Stimulated activated CD8-positive, alpha-beta memory T cell treated with anti-CD3 and anti-CD28 coated beads, Interleukin-12 subunit alpha, Interleukin-12 subunit beta, amount 100 ng/mL, for 1 hour (primary cell): ENCODE data around the gene TRIM14.
A peak's percentile ranks its signal among the peaks of the same experiment; 100 is the strongest.
"Not testable (repeated sequence)": the region's sequence is repeated elsewhere in the genome, so short reads cannot be mapped to it uniquely, and the experiment has no call there.

Experiments
- DNase-seq: peaks from one replicate; pipeline ENCODE4 v3.0.0-alpha.2; 2020; ENCODE audit warnings: low read depth

TRIM14 gene

DNA sequence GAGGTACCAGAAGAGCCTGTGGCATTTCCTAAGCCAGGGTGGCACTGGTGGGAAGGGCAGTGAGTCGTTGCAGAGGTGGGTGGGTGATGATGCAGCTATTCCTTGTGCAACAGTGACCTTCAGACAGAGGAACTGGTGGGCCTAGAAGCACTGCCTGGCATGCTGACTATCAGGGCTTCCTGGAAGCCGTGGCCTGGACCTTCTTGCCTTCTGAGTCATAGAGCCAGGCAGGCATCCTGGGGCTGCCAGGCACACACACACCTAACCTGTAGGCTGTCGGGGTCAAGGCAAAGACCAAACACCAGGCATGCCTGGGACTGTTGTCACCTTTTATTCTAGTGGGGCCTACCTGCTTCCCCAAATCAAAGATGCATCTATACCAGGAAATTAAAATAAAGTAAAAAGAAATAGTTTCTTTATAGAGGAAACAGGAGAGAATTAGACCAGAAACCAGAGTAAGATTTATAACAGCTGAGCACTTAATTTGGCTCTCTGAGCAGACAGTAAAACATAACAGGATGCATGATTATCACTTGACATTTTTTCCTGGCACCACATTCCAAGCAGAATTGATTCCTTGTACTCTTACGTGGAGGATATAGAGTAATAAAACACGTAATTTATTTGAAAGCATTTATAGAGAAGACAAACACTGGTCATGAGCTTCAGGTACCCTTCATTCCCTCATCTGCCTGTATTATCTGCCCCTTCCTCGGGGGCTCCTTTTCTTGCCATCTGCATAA, 37.4 kb downstream of the TRIM14 start:
- DNase-seq = no peak

DNA sequence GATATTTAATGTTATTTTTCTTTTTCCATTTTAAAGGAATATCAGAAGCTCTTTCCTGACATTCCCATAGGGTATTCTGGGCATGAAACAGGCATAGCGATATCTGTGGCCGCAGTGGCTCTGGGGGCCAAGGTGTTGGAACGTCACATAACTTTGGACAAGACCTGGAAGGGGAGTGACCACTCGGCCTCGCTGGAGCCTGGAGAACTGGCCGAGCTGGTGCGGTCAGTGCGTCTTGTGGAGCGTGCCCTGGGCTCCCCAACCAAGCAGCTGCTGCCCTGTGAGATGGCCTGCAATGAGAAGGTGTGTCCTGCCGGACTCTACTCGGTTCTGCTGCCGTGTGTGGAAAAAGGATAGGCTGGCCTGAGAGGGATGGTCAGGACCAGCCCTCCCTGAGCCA, 38.2 kb downstream of the TRIM14 start:
- no peak for DNase-seq

DNA sequence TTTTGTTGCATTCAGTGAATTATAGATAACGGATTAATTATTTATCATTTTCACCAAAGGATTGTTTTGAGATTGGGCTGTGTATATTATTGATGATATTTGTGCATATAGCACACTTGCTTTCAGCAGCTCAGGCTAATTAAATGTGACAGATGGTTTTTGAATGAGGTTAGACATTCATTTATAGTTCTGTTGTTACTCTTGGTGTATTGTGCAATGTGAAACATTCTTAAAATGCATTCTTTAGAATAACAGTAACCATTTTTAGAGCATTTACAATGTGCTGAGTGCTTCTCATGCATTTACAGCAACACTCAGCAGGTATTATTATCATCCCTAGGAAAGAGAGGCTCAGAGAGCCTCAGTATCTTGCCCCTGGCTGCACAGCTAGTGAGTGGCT, 38.7 kb downstream of the TRIM14 start:
- DNase-seq = no peak

DNA sequence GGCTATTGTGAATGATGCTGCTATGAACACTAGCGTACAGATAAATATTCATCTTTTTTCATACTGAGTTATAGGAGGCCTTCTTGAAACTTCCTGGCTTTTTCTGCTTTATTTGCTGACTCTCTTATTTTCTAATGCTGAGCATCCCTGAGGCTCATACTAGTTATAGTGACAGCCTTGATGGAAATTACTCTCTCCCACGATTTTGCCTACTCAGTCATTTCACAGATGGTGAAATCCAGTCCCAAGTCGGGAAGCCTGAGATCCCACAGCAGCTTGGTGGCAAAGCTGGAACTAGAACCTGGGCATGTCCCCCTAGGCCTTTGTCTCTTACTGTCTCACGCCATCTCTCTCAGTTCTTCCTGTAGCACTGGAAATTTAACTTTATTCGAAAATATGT, 40.1 kb downstream of the TRIM14 start:
- DNase-seq = no peak

DNA sequence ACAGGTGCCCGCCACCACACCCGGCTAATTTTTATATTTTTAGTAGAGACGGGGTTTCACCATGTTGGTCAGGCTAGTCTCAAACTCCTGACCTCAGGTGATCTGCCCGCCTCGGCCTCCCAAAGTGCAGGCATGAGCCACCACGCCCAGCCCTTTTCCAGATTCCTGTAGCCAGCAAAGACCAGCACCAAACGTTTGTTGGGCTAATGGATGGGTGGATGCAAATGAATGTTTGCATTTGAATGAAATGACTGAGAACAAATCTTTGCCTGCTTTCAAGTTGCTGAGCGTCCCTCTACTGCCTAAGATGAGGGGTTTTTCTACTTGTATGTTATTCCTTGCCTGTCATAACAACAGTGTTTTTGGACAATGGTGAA, 42.5 kb downstream of the TRIM14 start:
- DNase-seq = not testable (repeated sequence)

DNA sequence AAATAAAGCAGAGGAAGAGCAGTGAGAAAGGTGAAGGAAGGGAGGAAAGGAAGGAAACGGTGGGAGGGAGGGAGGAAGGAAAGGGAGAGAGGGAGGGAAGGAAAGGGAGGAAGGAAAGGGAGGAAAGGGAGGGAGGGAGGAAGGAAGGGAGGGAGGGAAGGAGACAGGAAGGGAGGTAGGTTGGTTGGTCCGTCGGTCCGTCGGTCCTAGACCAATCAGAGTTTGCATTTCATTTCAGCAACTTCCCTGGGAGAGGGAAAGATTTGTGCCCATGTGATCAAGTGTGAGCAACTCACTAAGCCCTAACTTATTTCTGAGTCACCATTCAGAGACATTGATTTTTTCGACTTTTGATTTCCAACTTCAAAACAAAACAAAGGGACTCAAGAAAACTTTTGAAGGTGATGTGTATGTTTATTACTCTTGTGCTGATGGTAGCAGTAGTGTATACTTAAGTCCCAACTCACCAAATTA, 43.7 kb downstream of the TRIM14 start:
- DNase-seq = no peak

DNA sequence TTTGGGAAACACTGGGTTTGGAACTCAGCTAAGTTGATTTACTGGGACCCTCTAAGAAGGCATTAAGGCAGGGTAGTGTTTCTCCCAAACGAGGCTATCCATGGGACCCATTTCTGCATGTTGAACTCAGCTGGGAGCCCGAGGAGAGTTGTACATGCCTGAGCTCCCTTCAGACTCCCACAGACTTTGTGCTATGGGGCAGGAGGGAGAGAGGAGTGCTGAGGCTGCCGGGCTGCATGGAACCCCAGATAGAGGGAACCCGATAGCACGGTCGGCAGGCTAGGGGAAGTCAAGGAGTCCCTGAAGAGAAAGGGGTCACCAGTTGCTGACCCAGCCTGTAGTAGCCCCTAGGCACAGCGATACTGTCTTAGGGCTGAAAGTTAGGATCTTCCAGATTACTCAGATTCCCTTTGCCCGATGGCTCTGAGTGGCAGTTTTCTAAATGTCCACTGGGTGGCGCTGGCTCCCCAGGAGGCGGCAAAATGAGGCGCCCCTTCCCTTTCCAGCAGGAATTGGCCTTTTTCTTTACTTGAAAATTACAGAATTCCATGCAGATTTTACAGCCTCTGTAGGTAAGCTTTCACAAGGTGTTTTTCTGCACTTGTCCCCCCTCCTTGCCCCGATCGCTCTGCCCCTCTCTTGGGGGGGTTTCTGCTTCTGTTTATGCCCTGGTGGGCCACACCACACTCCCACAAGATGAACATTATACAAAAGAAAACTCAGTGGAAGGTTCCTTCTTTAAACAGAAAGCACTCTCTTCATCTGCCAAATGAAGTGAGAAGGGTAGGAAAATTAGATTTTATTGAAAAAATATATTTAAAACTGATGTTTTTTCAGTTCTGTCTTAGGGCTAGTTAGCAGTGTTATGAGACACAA, 44.7 kb downstream of the TRIM14 start:
- peak; percentile 46 for DNase-seq

DNA sequence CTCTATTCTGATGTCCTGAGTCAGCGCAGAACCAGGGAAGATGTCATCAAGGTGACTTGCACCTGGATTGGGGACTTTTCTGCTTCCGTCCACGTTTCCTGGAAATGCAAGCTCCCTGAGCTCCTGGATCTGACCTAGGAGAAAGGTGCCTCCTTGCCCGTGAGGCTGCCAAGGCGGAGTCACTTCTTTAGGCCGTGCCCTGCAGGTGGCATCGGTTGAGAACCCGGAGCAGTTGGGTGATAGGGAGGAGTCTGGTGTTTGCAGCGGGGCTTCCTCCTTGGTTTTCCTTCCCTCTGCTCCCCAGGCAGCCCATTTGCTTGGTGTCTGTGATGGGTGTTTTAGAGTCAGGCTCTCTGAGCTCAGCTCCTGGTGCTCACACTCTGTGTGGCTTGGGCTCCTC, 47.3 kb downstream of the TRIM14 start:
- no peak for DNase-seq

DNA sequence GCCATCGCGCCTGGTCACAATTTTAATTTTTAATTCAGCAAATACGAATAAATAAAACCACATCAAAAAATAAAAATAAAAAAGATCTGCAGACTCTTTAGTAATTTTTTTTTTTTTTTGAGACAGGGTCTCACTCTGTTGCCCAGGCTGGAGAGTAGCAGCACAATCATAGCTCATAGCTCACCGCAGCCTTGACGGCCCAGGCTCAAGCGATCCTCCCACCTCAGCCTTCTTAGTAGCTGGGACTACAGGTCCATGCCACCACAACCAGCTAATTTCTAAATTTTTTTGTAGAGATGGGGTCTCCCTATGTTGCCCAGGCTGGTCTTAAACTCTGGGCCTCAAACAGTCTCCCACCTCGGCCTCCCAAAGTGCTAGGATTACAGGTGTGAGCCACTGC, 48.3 kb downstream of the TRIM14 start:
- no peak for DNase-seq

DNA sequence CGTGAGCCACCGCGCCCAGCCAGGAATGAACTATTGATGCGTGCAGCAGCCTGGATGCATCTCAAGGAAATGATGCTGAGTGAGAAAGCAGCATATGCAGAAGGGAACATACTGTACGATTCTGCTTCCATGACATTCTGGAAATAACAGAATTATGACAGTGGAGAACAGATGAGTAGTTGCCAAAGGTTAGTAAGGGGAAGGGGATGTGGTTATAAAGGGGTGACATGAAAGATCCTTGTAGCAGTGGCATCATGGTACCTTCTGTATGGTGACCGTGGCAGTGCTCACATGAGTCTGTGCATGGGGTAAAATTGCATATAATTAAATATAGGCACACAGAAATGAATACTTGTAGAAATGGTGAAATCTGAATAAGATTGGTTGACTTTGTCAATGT, 49.5 kb downstream of the TRIM14 start:
- no peak for DNase-seq

DNA sequence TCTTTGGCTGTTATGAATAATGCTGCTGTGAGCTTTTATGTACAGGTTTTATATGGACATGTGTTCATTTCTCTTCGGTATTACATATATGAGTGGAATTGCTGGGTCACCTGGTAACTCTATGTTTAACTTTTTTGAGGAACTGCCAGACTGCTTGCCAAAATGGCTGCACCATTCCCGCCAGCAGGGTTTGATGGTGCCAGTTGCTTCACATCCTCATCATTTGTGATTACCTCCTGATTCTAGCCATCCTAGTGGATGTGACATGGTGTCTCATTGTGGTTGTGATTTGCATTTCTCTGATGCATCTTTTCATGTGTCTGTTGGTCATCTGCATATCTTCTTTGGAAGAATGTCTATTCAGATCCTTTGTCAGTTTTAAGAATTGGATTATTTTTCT, 51.8 kb downstream of the TRIM14 start:
- DNase-seq = no peak

DNA sequence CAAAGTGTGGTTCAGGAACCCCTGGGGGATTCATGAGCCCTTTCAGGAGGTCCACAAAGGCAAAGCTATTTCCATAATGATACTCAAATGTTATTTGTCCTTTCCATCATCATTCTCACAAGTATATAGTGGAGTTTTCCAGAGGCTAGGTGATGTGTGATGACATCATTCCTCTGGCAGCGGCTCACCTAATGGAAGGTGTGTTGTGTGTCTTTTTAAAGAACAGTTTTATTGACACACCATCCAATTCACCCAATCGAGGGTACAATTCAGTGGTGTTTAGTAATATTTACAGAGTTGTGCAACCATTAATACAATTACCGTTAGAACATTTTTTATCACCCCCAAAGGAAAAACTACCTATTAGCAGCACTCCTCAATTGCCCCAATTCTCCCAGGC, 52.8 kb downstream of the TRIM14 start:
- no peak for DNase-seq

DNA sequence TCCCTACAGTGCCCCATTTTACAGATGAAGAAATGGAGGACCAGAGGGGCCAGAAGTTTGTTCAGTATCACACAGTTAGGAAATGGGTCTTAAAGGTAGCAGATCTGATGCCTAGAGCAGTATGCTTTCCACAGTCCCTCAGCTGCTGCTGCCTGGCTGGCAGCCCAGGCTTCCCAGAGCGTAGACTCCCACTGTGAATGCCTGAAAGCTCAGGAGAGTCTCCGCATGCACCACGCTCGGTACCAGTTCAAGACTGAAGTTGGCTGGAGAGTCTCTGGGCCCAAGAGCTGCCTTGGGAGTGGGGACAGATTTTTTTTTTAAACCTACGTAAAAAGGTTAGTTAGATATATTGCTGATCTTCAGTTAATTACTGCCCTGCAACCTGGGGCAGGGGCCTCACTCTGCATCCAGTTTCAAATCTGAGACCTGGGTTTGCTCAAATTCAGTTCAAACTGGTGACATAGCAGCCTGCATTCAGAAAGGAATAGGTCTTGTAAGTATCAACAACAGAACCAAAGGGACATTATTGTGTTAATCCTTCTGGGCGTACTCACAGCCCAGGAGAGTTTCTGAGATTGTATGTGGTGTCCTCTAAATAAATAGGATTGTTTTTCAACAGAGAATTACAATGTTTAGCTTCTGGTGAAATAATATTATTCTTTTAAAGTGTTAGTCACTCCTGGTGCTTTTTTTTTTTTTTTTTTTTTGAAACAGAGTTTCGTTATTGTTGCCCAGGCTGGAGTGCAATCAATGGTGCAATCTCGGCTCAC, 54.2 kb downstream of the TRIM14 start:
- DNase-seq = no peak

DNA sequence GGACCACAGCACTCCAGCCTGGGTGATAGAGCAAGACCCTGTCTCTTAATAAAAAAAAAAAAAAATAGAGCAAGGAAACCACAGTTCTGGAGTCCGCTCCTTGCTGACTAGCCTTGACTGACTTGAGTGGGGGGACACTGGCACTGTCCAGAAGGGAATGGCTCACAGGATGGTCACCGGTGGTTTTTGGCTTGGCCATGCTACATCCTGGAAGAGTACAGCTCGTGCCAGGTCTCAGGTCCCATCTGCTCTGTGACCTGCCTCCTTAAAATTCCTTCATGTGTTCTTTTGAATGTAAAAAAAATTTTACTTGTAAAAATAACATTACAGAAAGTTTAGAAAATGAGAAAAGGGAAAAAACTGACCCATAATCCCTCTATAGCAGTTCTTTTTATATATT, 56.9 kb downstream of the TRIM14 start:
- DNase-seq = no peak

DNA sequence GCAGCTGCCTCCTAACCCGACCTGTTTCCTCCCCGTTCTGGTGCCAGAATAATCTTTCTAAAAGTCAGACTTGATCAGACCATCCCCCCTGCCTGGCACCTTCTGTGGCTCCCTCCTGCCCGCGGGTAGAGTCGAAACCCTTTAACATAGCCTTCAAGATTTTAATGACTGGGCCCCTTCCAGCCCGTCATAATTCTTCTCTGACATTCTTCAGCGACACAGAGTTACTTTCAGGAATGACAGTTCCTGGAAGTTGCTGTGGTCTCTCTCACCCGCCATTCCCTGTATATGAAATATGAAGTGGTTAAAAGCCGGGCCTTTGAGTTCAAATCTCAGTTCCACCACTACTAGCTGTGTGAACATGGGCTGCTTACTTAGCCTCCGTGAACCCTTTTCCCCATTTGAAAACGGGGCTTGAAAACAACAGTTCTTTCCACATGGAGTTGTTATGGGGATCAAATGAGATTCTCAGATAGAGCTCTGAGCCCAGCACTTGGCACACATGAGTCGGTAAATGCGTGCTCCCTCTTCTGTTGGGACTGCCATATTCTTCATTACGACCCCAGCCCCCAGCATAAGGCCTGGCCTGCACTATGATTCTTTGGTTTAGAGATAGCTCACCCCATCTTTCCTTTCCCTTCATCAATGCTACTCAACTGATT, 61.8 kb downstream of the TRIM14 start:
- no peak for DNase-seq

DNA sequence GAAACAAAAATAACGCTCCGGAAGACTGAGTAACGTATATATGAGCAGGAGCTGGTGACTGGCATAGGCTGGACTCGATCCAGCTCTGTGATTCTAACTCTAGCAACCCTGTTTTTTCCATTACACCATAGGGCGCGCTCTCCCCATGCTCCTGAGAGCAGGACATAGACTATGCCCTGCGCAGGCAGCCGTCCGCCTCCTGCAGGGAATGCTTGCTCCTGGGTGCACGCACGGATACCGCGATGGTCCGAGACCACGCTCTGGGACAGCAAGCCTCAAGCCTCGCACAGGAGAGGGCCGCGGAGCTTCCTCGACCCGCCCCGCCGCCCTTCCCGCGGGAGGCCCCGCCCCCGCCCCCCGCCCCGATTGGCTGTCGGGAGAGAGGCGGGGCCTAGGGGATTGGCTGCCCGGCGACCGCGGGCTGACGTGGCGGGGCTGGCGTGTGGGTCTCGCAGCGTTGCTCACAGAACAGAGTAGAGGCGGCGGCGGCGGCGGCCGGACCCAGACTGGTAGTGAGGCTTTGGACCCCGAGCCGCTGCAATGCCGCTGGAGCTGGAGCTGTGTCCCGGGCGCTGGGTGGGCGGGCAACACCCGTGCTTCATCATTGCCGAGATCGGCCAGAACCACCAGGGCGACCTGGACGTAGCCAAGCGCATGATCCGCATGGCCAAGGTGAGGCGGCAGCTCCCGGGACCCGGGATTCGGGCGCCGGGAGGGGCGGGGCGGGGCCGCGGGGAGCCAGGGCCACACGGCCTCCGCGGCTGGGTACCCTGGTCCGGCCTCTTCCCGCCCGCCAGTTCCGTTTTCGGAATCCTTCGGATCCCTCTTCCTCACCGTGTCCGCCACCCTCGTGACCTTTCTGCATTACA, 62.5 kb downstream of the TRIM14 start, which contains the start of gene NANS:
Gene NANS, plus strand, starts transcription at position 464 of the 869 bp plus-strand sequence. Its CDS starts 77 bp downstream, at position 541.
- peak; percentile 85 for DNase-seq

DNA sequence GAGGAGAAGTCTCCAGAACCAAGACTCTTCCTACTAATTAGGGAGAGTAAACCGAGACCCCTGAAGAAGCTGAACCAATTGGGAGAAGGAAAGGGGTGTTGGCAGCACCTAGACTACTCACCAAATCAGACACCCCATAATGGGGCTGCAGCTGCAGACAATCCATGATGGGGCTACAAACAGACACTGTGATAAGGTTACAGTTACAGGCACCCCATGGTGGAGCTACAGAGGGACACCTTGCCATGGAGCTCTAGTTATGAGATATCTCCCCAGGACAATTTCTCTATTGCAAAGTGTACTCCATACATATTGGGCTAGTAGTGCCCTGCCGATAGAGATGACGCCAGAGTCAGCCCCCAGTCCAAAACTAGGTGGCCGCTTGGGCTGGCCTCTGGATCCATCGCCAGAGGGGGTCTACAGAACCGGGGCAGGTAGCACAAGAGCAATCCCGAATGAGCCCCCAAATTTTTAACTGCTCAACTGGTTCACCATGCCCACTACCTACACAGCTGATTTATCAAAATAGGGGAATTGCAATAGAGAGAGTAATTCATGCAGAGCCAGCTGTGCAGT, 64.6 kb downstream of the TRIM14 start:
- DNase-seq = no peak

DNA sequence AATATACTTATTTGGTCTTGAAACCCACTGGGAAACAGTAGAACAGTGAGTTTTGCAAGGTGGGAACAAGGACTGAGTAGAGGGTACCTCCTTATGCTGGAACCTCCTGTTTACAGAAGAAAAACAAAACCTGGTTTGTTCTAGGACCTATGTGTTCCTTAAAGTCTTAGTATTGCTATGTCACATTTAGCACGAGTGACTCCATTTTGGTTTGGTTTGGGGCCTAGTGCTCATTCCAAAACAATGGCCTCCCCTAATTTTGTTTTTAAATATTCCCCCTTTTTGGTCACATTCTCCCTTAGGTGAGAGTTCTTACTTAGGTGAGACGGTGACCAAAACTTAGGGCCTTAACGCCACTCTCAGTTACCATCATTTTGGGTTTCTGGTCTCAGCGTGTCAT, 68.7 kb downstream of the TRIM14 start:
- no peak for DNase-seq

DNA sequence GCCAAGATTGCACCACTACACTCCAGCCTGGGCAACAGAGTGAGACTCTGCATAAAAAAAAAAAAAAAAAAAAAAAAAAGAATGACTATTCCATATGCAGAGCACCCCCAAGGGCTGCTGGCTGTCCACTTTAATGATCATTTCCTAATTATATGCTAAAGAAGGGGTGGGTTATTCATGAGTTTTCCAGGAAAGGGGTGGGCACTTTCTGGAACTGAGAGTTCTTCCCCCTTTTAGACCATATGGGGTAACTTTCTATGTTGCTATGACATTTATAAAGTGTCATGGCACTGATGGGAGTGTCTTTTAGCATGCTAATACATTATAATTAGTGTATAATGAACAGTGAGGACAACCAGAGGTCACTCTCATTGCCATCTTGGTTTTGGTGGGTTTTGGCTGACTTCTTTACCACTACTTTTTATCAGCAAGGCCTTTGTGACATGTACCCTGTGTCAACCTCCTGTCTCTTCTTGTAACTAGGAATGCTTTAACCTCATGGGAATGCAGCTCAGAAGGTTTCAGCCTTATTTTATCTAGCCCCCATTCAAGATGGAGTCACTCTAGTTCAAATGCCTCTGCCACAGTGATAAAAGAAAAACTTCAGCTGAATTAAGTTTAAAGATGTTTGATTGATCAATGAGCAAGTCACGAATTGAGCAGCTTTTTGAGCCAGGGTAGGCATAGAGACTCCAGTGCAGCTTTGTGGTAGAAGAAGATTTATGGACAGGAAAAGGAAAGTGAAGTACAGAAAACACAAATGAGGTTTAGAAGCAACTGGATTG, 69.5 kb downstream of the TRIM14 start:
- no peak for DNase-seq

DNA sequence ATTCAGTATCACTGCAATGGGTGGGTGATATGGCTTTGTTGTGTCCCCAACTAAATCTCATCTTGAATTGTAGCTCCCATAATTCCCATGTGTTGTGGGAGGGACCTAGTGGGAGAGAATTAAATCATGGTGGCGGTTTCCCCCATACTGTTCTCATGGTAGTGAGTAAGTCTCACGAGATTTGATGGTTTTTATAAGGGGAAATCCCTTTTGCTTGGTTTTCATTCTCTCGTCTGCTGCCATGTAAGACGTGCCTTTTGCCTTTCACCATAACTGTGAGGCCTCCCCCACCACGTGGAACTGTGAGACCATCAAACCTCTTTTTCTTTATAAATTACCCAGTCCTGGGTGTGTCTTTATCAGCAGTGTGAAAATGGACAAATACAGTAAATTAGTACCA, 72.0 kb downstream of the TRIM14 start:
- DNase-seq = no peak
